GM21737 (cell line): ENCODE measurements around the gene CREB3L2.
A peak's percentile ranks its signal among the peaks of the same experiment; 100 is the strongest.
"Not testable (repeated sequence)": the region's sequence is repeated elsewhere in the genome, so short reads cannot be mapped to it uniquely, and the experiment has no call there.

Experiments used
- ATAC-seq: cut with Tn5 transposase; IDR thresholded peaks from one replicate; pipeline ENCODE4 v1.9.1; 2021; ENCODE audit warnings: mild to moderate bottlenecking, moderate library complexity; ENCODE audit not compliant: unreplicated experiment

Gene CREB3L2

DNA sequence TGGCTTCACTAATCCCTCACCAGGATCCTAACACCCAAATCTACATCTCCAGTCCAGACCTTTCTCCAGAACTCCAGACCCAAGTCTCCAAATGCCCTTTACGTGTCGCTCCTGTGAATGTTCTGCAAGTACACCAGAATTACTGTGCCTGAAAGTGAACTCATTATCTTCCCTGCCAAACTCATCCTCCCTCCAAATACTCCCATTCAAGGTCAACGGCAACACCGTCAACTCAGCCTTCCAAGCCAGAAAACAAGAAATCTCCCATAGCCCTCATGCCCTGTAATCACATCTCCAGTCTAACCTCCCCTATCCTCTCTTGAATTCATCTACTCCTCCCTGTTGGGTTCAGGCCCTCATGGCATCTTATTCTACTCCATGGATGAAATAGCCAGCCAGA lies 12.3 kb downstream of the CREB3L2 start:
- ATAC-seq, result no peak

DNA sequence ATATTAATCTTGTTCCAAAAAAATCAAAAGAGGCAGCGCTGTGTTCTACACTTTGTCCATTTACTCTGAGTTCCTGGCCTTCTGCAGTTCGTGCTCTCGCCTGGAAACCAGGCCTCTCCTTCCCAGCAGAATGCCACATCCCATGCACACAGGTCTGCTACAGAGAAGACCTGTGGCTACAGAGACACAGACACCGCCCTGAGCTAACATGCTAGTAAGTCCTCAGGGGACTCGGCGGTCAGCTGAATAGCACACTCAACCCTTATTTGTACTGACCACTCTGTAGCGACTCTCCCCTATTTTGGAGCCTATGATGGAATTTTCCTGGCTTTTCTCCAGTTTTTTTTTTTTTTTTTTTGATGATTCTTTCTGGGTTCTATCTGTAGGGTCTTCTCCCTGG lies 12.8 kb downstream of the CREB3L2 start:
- ATAC-seq, result no peak

DNA sequence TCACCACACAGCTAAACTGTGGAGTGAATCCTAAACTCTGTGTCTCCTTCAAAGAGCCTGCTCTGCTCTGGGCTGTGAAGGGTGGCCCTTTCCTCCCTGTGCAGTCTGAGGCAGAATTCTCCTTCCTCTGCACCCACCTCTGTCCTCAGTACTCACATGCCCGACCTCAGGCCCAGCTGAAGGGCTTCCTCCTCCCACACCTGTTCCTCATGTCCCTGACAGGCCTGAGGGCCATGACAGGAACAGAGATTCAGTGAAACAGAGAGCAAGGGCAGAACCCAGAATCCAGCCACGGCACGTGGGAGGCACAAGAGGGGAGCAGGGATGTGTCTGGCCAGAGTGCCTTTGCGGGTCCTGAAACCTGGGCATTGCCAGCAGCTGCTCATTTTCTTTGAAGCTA lies 13.9 kb downstream of the CREB3L2 start:
- ATAC-seq, result peak; percentile 58

DNA sequence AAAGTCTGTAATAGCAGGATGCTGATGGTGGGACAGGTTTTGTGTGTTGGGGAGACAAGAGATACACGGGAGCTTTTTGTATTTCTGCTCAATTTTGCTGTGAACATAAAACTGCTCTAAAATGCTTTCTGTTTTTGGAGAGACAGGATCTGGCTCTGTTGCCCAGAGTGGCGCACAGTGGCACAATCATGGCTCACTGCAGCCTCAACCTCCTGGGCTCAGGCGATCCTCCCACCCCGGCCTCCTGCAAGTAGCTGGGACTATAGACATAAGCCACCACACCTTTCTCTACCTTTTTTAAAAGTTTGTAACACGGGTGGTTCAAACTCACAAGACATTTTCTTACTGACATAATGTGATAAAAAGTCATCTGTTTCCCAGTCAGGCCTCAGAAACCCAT lies 14.3 kb downstream of the CREB3L2 start:
- ATAC-seq, result no peak

DNA sequence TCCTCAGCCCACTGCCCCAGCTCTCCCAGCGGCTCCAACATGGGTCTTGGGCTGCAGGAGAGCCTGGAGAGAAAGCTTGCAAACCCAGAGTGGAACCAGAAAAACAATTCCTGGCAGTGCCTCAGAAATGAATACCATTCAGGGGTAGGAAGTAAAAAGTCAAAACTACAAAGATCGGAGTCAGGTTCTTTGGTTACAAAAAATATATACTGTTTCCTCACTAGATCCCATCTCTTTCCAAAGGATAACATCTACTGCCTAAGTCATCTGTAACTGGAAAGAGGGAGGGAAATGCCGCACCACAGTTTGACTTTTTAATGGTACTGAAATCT lies 14.9 kb downstream of the CREB3L2 start:
- no peak for ATAC-seq

DNA sequence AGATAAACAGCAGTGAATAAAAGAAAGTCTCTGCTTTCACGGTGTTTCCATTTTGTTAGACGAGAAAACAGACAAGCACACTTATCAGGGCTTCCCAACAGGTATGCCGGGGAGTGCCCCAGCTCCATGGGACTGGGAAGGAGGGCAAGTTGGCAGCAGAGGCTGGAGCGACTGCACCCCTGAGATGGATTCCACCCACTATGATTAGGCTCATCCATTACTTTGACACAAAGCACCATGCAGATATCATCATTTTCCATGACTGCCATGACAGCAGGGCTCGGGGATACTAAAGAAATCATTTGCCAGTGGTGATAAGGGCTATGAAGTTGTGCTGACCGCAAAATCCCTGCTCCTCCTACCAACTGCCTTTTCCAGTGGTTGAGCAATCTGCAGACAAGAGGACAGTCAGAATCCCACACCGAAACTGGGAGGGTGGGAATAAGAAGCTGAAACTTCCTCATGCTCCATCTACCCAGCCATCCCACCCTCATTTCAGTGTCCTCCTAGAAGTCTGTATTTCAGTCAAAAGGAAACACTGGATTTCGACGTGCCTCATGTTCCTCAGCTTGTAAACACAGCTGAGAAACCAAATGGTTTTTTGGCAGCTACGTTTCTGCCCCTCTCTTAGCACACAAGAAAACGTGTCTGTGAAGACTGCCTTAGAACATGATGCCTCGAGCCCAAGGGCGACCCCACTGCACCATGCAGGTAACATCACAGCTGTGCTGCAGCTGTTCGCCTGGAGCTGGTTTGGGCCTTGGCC lies 15.5 kb downstream of the CREB3L2 start:
- no peak for ATAC-seq

DNA sequence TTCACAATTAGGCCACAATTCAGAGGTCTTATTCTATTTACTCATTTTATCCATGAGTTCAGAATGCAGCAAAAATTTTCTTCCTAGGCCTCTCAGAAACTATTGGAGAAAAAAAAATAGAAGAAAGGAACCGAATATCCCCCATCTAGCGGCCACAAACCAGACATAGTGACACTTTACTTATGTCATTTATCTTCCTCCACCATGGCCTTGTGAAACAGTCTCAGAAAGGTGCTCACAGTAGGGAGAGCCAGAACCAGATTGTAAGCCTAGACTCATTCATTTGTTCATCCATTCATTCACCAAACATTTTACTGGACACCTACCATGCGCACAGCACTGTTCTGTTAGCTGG lies 16.0 kb downstream of the CREB3L2 start:
- peak; percentile 39 for ATAC-seq

DNA sequence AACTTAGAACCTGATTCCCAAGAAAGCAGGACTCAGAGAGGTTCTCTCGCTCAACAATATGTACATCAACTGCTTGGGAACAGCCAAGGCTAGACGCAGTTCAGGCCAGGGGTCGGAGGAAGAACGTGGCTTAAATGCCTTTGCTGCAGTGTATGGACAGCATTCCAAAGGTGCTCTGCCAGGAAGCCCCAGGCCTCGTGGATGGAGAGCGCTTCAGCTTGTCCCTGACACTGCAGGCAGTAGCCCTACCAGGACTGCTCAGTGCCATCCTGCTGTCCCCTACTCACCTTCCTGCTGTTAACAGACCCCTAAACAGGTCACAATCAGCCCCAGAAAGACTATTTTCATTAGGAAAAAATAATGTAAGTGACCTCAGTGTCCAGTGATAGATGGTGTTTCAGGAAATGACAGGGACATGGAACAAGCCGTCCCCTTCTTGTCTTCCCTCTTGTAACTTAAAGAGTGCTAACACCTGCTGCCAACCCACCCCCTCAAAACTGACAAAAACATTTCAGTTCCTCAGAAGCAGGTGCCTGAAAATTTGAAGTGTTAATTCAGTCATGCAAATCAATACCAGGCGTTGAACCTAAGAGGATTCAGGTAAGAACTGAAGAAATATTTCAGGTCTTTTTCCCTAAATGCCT lies 16.5 kb downstream of the CREB3L2 start:
- ATAC-seq, result peak; percentile 45

DNA sequence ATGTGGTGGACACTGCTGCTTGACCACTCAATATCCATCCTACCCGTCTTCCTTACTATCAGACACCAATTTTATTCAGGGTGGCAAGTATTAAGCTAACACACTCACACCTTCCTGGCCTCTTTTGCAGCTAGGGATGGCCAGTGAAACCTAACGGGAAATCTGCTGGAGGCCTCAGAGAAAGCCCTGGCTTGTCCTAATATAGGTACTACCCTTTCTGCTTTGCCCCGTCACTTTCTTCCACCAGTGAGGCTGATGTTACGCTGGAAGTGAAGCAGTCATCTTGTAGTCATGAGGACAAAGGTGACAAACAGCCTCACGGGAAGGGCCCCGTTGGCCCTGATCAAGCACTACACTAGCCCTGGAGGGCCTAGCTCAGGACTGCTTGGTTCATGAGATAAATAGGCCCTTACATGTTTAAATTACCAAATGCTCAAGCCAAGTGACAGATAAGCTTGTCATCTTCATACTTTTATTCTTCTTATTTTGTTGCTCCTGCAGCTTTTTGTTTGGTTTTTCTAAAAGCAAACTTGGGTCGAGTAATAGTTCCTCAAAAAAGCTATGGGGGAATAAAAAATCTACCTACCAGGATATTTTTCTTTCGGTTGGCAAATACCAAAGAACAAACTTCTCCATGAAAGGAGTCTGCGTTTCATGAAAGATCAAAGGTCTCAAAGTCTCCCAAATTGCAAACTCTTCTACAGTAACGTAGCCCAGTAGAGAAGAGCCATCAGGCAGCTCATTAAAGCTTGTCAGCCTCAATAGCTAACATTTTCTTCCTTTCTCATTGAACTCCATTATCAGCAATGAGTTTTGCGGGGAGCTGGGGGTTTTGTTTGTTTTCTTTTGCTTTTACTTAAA lies 17.5 kb downstream of the CREB3L2 start:
- no peak for ATAC-seq

DNA sequence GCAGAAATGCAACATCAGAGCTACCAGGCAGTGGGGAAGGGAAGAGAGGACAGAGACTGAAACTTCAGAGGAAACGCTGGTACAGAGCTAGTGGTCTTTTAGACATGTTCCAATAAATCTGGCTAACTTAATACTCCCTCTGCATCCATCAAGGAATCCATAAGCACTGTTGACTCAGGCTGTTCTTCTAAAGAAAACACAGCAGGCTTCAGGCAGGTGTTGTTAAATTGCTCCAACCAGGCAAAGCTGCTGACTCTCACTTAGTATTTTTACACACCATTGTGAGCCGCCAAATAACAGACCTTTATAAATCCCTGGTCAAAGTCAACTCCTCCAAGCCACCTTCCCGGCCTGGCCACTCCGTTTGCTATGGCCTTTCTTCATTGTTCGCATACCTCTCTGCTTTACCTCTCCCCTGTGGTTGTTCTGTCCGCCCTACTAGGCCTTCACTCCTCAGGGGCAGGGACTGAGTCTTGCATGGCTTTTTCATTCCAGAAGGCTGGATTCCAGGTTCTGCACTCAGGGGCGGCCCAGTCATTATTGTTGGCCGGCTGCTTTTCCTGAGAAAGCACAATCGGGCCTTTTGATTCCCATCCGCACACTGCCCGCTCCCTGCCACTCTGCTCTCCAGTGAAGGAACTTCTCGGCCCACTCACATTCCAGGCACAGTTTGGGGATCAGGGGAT lies 18.4 kb downstream of the CREB3L2 start:
- ATAC-seq, result no peak

DNA sequence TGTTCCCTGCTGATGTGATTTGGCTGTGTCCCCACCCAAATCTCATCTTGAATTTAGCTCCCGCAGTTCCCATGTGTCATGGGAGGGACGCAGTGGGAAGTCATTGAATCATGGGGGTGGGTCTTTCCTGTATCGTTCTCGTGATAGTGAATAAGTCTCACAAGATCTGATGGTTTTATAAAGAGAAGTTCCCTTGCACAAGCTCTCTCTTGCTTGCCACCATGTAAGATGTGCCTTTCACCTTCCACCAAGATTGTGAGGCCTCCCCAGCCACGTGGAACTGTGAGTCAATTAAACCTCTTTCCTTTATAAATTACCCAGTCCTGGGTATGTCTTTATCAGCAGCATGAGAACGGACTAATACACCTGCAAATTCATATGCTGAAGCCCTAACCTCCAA lies 19.5 kb downstream of the CREB3L2 start:
- ATAC-seq, result not testable (repeated sequence)

DNA sequence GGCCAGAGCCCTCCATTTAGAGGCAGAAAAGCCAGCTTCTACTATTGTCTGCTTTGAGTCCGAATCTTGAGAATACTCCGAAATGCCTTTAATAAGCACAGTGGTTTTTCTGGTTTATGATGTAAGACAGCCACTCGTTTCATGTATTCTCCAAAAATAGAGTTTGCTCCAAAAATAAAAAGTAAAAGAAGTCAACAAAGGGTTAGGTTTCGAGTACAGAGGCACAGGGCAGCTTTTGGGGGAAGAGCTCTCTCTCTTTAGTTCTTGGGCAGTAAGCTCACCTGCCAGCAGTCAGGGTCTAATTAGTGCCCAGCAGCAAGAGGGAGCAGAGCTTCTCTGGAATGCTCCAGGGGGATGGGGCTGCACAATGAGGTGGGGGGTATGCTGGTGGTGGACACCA lies 20.2 kb downstream of the CREB3L2 start:
- peak; percentile 52 for ATAC-seq

DNA sequence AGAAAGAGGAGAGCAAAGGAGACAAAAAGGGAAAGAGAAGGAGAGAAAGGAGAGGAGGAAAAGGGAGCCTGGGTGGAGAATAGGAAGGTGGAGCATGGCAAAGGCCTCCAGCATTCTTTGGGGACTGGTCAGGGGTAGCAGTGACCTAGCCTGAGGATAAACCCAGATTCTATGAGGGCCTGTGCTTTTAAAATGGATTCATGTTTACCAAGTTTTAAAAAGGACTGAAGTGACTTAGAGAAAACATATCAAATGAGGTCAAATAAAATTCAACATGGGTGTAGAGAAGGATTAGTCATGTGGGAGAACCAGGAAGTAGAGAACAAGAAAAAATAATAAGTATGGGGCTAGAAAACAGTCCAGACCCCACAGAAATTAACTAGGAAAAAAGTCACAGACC lies 20.7 kb downstream of the CREB3L2 start:
- ATAC-seq, result no peak

DNA sequence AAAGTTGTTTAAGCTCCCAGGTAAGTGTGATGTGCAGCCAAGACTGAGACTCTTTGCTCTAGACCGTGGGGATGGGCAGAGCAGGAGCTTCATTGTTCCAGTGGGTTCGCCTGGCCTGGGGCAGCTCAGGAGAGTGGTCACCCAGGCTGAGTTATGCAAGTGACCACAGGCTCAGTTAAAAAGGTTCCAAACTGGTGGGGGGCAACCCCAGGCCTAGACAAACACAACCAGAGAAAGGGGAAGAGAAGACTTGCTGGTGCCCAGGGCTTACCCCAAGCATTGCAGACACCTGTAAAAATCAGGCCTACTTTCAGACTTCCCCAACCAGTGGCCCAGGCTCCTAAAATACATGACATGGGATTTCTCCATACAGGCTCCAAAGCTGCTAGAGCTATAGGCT lies 21.6 kb downstream of the CREB3L2 start:
- no peak for ATAC-seq

DNA sequence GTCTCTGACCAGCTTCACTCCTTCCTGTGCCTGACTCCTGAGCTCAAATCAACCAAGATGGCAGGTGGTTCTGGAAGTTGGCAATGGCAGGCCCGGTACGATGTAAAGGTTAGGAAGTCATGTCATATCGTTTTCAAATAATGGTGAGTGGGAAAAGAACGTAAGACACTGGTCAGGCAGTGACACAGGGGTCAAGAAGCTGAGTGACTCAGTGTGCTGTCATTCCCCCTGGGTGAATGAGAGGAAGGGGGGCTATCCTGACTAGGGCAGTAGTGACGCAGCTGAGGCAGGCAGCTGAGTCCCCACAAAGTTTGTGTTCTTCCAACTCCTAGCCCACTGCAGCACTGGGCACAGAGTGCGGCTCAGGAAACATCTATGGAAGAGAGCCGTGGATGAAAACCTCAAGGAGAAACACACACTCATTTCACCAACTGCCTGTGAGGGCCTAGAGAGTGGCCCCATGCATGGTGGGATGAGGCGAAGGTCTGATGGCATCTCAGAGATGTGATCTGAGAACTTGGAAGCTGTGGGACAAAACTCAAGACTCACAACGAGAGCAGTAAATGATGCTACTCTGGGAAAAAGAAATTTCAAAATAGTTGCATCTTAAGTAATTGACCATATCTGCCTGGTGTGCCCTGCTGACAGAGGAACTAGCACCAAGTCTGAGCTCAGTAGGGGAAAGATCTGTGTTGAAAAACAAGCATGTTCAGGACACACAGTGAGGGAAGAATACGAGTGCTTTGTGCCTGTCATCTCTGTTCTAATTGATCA lies 23.2 kb downstream of the CREB3L2 start:
- no peak for ATAC-seq

DNA sequence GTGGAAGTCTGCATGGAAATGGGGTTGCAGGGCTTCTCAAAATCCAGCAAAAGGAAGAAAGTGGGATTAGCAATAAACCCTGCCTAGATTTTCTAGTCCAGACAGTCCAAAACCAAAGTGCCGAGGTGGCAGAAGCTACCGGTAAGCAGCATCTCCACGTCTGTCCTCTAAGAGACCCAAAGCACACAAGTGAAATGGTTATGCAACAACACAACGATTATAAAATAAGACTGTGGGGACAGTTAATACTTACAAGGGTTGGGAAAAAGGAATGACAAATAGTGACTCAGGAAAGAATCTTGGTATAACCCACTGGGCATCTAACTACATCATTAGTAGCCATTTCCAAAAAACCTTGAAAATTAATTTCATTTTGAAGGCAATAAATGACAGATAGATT lies 24.7 kb downstream of the CREB3L2 start:
- no peak for ATAC-seq

DNA sequence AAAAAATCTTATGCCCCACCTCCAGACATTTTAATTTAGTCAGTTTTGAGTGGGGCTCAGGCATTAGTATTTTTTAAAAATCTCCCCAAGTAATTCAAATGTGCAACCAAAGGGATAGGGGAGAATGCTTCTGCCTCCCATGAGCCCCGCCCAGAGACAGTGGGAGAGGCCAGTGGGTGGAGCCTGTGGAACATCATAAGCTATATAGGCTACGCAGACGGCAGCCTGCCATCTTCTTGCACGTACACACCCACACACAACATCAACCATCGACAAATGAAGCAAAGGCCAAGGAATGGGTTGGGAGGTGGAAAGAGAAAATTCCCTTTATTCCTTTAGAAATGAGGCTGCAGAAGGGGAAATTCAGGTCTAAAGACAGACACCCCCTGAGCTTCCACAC lies 25.2 kb downstream of the CREB3L2 start:
- ATAC-seq, result no peak

DNA sequence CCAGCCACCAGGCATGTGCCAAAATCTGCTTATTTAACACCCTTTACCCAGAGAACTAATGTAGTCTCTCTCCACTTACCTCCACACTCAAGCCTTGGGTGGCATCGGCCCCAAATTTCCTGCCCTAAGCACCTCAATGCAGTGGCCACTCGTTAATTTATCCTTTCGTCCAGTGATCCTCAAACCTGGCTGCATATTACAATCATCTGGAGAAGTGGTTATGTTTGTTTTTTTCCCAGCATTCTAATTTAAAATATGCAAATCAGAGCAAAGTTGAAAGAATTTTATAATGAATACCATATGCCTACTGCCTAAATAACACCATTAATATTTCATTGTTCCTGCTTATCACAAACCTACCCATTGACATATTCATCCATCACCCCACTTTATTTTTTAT lies 25.7 kb downstream of the CREB3L2 start:
- ATAC-seq, result no peak

DNA sequence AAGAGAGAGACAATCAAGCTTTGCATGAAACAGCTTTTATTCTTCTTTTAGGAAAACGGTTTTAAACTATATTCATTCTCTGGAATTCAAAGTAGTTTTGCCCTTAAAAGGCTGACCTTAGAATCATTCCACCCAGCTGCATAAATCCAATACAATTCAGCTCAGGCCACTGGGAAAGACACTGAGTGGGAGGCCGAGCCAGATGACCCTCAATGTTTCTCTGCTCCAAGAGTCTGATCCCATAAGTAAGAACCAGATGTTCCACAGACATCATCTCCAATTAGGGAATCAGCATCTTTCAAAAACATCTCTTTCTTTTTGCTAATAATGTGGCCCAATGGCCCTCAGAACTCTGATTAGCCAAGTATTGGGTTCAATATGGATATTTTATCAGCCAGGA lies 26.1 kb downstream of the CREB3L2 start:
- ATAC-seq, result no peak

DNA sequence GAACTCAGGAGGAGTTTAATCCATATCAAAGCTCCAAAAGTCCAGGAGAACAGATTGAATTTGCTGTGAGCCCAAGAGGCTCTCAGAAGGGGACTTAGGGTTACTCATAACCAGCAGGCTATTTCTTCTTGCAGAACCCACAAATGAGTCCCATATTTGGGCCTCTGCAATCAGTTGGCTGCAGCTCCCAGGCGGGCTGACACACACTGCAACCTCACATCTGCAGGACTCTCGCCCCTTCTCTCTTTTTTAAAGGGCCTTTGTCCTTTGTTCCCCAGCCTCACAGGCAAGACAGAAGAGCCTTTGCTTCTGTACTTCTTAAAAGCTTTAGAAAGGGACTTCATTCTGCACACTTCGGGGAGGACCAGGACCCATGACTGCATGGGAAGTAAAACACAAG lies 26.7 kb downstream of the CREB3L2 start:
- ATAC-seq, result peak; percentile 59

DNA sequence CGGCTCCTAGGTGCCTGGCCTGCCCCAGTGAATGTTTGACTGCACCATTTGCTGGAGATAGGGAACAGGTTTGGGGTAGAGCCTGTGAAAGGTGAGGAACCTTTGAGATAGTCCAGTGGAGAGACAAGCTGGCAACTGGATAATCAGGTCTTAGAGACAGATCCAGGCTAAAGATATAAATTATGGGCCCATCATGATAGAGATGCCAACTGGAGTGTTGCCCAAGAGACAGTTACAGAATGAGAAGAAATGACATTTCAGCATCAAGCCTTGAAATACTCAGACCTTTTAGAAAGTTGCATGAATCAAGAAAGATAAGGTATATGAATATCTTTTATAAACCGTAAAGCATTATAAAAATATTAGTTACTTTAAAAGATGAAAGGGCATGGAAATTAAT lies 27.1 kb downstream of the CREB3L2 start:
- no peak for ATAC-seq
